ENCODE measurements around the gene PDXK. TPM values are rescaled to one million over a fixed set of nuclear protein-coding genes. Genes with fewer than 3 reads are reported as not detected.

PDXK gene
- total and polyA plus RNA-seq, 2 of the 13 experiments (the other 11 are each of a cell fraction or from before 2014, with no cell fraction given), result 114 to 184 TPM

GRCh38 chr21:43718872-43719747 lies at the start of gene PDXK (continued):
- no peak for TF ChIP-seq NFAT5 (CRISPR knock-in tag; IDR thresholded peaks at IDR 0.05)
- TF ChIP-seq MLXIP (CRISPR knock-in tag; IDR thresholded peaks at IDR 0.05; ENCODE audit: borderline replicate concordance), result peak; percentile 11; the same call in 1 of the 2 replicates
- 0 out of 2 replicates have a peak, but pooled peaks have one; percentile 40 for TF ChIP-seq ZBTB42 (CRISPR knock-in tag; IDR thresholded peaks at IDR 0.05)
- TF ChIP-seq ARNTL (CRISPR knock-in tag; IDR thresholded peaks at IDR 0.05), result peak; percentile 36; the same call in 1 of the 2 replicates
- TF ChIP-seq SAP130 (CRISPR knock-in tag; IDR thresholded peaks at IDR 0.05; ENCODE audit: low read depth), result peak; percentile 59
- TF ChIP-seq ZNF451 (CRISPR knock-in tag; IDR thresholded peaks at IDR 0.05), result no peak

Measured in HepG2 (cell line).